Measurements from ENCODE around the gene CEBPG. TPM values are rescaled to one million over a fixed set of nuclear protein-coding genes. Genes with fewer than 3 reads are reported as not detected.

CEBPG gene
- polyA plus RNA-seq, 1 donor from 2014 or later = 67.5 TPM

DNA sequence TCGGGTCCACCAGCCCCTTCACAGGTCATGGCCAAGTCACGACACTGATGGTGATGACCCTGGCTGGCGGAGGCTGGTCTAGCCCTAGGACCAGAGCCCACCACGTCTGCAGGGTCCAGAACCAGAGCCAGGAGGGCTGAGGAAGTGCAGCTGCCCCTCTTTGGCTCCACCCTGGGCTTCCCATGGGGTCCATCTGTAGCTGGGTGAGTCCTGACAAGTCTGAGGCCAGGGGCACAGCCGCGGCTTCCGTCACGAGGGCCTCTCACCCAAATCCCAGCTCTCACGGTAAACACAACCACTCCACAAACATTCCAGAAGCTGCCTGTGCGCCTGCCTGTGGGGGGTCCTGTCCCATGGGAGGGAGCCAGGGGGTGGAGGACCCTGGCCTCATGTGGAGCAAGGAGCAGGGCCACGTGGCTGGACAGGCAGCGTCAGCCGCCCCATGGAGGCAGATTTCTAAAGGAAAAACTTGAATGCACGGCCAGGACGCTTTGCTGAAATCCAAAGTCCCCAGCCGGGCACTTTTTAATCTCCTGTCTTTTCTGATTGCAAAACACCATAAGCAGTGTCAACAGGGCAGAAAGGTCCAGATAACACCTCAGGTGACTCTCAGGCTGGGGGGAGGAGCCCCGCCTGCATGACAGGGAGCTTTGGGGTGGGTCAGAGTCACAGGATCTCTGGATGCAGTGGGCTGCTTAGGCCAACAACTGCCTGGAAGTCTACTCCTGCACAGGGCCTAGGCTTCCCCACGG is 29.9 kb downstream of the CEBPG start:
- H3K79me2 ChIP-seq (replicated peaks; ENCODE audit: insufficient read depth, low read length) = no peaks in the 10 kb centered on the region
- H3K9ac ChIP-seq (ENCODE audit: low read length) = no peak overlapping the region
- no peaks in the 10 kb centered on the region for H3K27me3 ChIP-seq (ENCODE audit: insufficient read depth, low read depth, low read length)
- no peak overlapping the region for H2AFZ ChIP-seq (ENCODE audit: low read depth, low read length)
- H3K27ac ChIP-seq (ENCODE audit: low read length) = no peak overlapping the region
- H3K4me2 ChIP-seq (ENCODE audit: low read length) = no peak overlapping the region
- no peaks in the 10 kb centered on the region for H3K9me3 ChIP-seq (ENCODE audit: low read length)
- no peak overlapping the region for H3K4me3 ChIP-seq (ENCODE audit: low read length)
- H3K36me3 ChIP-seq (ENCODE audit: insufficient read depth, low read length) = no peaks in the 10 kb centered on the region
- H3F3A ChIP-seq (ENCODE audit: insufficient read depth, low read length, poor library complexity, severe bottlenecking) = no peaks in the 10 kb centered on the region
- H3K9me2 ChIP-seq (ENCODE audit: insufficient read depth, low read length) = no peaks in the 10 kb centered on the region
- H4K20me1 ChIP-seq (ENCODE audit: insufficient read depth) = no peaks in the 10 kb centered on the region
- TF ChIP-seq POLR2AphosphoS5 (IDR thresholded peaks at IDR 0.05) (no peak), RAD21 (conservative IDR thresholded peaks at IDR 0.05) (no peak), MXI1 (conservative IDR thresholded peaks at IDR 0.05; ENCODE audit: poor library complexity, severe bottlenecking) (no peak), EP300 (conservative IDR thresholded peaks at IDR 0.05; ENCODE audit: poor library complexity, severe bottlenecking) (no peak)
- TF ChIP-seq, protein P1, sequence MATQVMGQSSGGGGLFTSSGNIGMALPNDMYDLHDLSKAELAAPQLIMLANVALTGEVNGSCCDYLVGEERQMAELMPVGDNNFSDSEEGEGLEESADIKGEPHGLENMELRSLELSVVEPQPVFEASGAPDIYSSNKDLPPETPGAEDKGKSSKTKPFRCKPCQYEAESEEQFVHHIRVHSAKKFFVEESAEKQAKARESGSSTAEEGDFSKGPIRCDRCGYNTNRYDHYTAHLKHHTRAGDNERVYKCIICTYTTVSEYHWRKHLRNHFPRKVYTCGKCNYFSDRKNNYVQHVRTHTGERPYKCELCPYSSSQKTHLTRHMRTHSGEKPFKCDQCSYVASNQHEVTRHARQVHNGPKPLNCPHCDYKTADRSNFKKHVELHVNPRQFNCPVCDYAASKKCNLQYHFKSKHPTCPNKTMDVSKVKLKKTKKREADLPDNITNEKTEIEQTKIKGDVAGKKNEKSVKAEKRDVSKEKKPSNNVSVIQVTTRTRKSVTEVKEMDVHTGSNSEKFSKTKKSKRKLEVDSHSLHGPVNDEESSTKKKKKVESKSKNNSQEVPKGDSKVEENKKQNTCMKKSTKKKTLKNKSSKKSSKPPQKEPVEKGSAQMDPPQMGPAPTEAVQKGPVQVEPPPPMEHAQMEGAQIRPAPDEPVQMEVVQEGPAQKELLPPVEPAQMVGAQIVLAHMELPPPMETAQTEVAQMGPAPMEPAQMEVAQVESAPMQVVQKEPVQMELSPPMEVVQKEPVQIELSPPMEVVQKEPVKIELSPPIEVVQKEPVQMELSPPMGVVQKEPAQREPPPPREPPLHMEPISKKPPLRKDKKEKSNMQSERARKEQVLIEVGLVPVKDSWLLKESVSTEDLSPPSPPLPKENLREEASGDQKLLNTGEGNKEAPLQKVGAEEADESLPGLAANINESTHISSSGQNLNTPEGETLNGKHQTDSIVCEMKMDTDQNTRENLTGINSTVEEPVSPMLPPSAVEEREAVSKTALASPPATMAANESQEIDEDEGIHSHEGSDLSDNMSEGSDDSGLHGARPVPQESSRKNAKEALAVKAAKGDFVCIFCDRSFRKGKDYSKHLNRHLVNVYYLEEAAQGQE (IDR thresholded peaks at IDR 0.05; ENCODE audit: borderline replicate concordance) = no peak
- TF ChIP-seq, protein P2, sequence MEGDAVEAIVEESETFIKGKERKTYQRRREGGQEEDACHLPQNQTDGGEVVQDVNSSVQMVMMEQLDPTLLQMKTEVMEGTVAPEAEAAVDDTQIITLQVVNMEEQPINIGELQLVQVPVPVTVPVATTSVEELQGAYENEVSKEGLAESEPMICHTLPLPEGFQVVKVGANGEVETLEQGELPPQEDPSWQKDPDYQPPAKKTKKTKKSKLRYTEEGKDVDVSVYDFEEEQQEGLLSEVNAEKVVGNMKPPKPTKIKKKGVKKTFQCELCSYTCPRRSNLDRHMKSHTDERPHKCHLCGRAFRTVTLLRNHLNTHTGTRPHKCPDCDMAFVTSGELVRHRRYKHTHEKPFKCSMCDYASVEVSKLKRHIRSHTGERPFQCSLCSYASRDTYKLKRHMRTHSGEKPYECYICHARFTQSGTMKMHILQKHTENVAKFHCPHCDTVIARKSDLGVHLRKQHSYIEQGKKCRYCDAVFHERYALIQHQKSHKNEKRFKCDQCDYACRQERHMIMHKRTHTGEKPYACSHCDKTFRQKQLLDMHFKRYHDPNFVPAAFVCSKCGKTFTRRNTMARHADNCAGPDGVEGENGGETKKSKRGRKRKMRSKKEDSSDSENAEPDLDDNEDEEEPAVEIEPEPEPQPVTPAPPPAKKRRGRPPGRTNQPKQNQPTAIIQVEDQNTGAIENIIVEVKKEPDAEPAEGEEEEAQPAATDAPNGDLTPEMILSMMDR (IDR thresholded peaks at IDR 0.05; ENCODE audit: poor library complexity, severe bottlenecking) = no peak

DNA sequence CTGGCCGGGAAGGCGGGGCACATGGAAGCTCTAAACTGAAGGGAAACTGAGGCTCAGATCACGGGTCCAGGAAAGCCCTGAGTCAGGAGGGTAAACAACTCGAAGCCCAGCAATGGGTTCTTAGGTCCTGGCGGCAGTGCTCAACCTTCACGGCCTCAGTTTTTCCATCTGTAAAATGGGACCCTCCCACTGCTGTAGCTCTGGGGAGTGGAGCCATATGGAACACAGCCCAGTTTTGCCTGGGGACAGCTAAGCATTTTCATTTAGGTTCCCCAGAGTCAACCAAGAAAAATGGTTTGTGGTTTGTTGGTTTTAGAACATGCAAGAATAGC is 30.4 kb downstream of the CEBPG start:
- H3K27ac ChIP-seq (ENCODE audit: low read length) = no peak overlapping the region
- no peak overlapping the region for H3K4me3 ChIP-seq (ENCODE audit: low read length)
- TF ChIP-seq TAF1 (IDR thresholded peaks at IDR 0.05; ENCODE audit: low read depth) (no peak), SMC3 (conservative IDR thresholded peaks at IDR 0.05; ENCODE audit: poor library complexity) (no peak), POLR2AphosphoS5 (IDR thresholded peaks at IDR 0.05) (no peak), MXI1 (conservative IDR thresholded peaks at IDR 0.05; ENCODE audit: poor library complexity, severe bottlenecking) (no peak), EP300 (conservative IDR thresholded peaks at IDR 0.05; ENCODE audit: poor library complexity, severe bottlenecking) (no peak), EZH2 (IDR thresholded peaks at IDR 0.05; ENCODE audit: borderline replicate concordance, insufficient read depth, low read length, poor library complexity, severe bottlenecking) (no peak), RAD21 (conservative IDR thresholded peaks at IDR 0.05) (no peak)
- TF ChIP-seq, protein P2 (IDR thresholded peaks at IDR 0.05; ENCODE audit: poor library complexity, severe bottlenecking) = no peak
- TF ChIP-seq, protein P1 (IDR thresholded peaks at IDR 0.05; ENCODE audit: borderline replicate concordance) = no peak
- no peaks in the 10 kb centered on the region for H4K20me1 ChIP-seq (ENCODE audit: insufficient read depth)
- H3K36me3 ChIP-seq (ENCODE audit: insufficient read depth, low read length) = no peaks in the 10 kb centered on the region
- H3K9me2 ChIP-seq (ENCODE audit: insufficient read depth, low read length) = no peaks in the 10 kb centered on the region
- no peaks in the 10 kb centered on the region for H3K9me3 ChIP-seq (ENCODE audit: low read length)
- no peaks in the 10 kb centered on the region for H3K27me3 ChIP-seq (ENCODE audit: insufficient read depth, low read depth, low read length)
- H2AFZ ChIP-seq (ENCODE audit: low read depth, low read length) = no peak overlapping the region
- H3K9ac ChIP-seq (ENCODE audit: low read length) = no peak overlapping the region
- no peak overlapping the region for H3K4me2 ChIP-seq (ENCODE audit: low read length)
- H3F3A ChIP-seq (ENCODE audit: insufficient read depth, low read length, poor library complexity, severe bottlenecking) = no peaks in the 10 kb centered on the region
- no peaks in the 10 kb centered on the region for H3K79me2 ChIP-seq (replicated peaks; ENCODE audit: insufficient read depth, low read length)
